ENCODE data around the gene POLA1.

POLA1 gene

GRCh38 chrX:25010784-25011588 is 317.3 kb downstream of the POLA1 start:
- no peak for ATAC-seq
- no peak for DNase-seq

GRCh38 chrX:25011589-25012432 is 318.1 kb downstream of the POLA1 start:
- DNase-seq = no peak

GRCh38 chrX:25012433-25012735 is 318.7 kb downstream of the POLA1 start:
- ATAC-seq (no peak), DNase-seq (no peak)

More at GRCh38 chrX:25011589-25012432, 318.1 kb downstream of the POLA1 start:
- ATAC-seq = no peak

- DNase-seq (no peak), ATAC-seq (no peak)
These were observed 319.3 kb downstream of the POLA1 start for GRCh38 chrX:25012793-25013631.

- ATAC-seq (no peak), DNase-seq (no peak)
These were observed 320.1 kb downstream of the POLA1 start for GRCh38 chrX:25013632-25014365.

GRCh38 chrX:25014366-25014838 is 320.7 kb downstream of the POLA1 start:
- no peak for ATAC-seq

GRCh38 chrX:25015486-25016360 is 322.0 kb downstream of the POLA1 start, which contains the start of gene ARX:
TSS of gene ARX (minus strand) at chrX:25015965. CDS start at chrX:25015737, 228 bp downstream.
- DNase-seq (peak; percentile 37), ATAC-seq (peak; percentile 86)

More at GRCh38 chrX:25014366-25014838, 320.7 kb downstream of the POLA1 start:
- no peak for DNase-seq

- no peak for DNase-seq
These were observed 322.6 kb downstream of the POLA1 start for GRCh38 chrX:25016361-25016671.

GRCh38 chrX:25016938-25017598 is 323.4 kb downstream of the POLA1 start:
- ATAC-seq = no peak
- no peak for DNase-seq

More at GRCh38 chrX:25016361-25016671, 322.6 kb downstream of the POLA1 start:
- no peak for ATAC-seq

GRCh38 chrX:25017667-25018247 is 324.0 kb downstream of the POLA1 start:
- DNase-seq = no peak
- ATAC-seq = no peak

GRCh38 chrX:25018682-25019081 is 325.0 kb downstream of the POLA1 start:
- no peak for DNase-seq
- no peak for ATAC-seq

GRCh38 chrX:25019707-25020390 is 326.1 kb downstream of the POLA1 start:
- no peak for ATAC-seq
- no peak for DNase-seq

GRCh38 chrX:25020391-25020904 is 326.7 kb downstream of the POLA1 start:
- ATAC-seq = no peak
- no peak for DNase-seq

GRCh38 chrX:25020905-25021449 is 327.3 kb downstream of the POLA1 start:
- DNase-seq (peak; percentile 47), ATAC-seq (peak; percentile 63)

- no peak for ATAC-seq
These were observed 329.0 kb downstream of the POLA1 start for GRCh38 chrX:25022499-25023325.

GRCh38 chrX:25023908-25024307 is 330.2 kb downstream of the POLA1 start:
- no peak for ATAC-seq
- no peak for DNase-seq

More at GRCh38 chrX:25022499-25023325, 329.0 kb downstream of the POLA1 start:
- DNase-seq = no peak

- ATAC-seq (no peak), DNase-seq (no peak)
These were observed 331.9 kb downstream of the POLA1 start for GRCh38 chrX:25025615-25026014.
